Osteocyte (in vitro differentiated cells): ENCODE results near the gene SF3B5. TPM values are rescaled to one million over a fixed set of nuclear protein-coding genes. Genes with fewer than 3 reads are reported as not detected.
A peak's percentile ranks its signal among the peaks of the same experiment; 100 is the strongest.
"Not testable (repeated sequence)": the region's sequence is repeated elsewhere in the genome, so short reads cannot be mapped to it uniquely, and the experiment has no call there.

Experiments
- DNase-seq: peaks from one replicate; pipeline ENCODE4 v3.0.0; 2021; ENCODE audit warnings: mixed read lengths; ENCODE audit not compliant: unreplicated experiment; ENCODE audit errors: extremely low spot score
- H3K27ac Mint-ChIP-seq: one replicate; pipeline ENCODE4 v1.8.0; 2021; ENCODE audit warnings: mild to moderate bottlenecking, mixed read lengths; ENCODE audit not compliant: unreplicated experiment
- H3K27me3 Mint-ChIP-seq: one replicate; pipeline ENCODE4 v1.8.0; 2021; ENCODE audit warnings: mixed read lengths; ENCODE audit not compliant: unreplicated experiment
- H3K36me3 Mint-ChIP-seq: one replicate; pipeline ENCODE4 v1.8.0; 2021; ENCODE audit warnings: mixed read lengths; ENCODE audit not compliant: unreplicated experiment
- H3K4me1 Mint-ChIP-seq: one replicate; pipeline ENCODE4 v1.8.0; 2021; ENCODE audit warnings: mixed read lengths; ENCODE audit not compliant: unreplicated experiment
- H3K4me3 Mint-ChIP-seq: one replicate; pipeline ENCODE4 v1.8.0; 2021; ENCODE audit warnings: mild to moderate bottlenecking, moderate library complexity, mixed read lengths; ENCODE audit not compliant: unreplicated experiment
- H3K9me3 Mint-ChIP-seq: one replicate; pipeline ENCODE4 v1.8.0; 2021; ENCODE audit warnings: mixed read lengths; ENCODE audit not compliant: unreplicated experiment
- CTCF ChIP-seq: fragments of 200-600 bp; sonication (generic); IDR thresholded peaks from 2 replicates; pipeline ENCODE4 v1.5.0; 2021; ENCODE audit warnings: antibody characterized with exemption, mild to moderate bottlenecking, moderate library complexity
- total RNA-seq: library from RNA; stranded (reverse); gene quantifications from 2 replicates; pipeline ENCODE4 v1.2.1, GENCODE V29; 2021

SF3B5 gene
- total RNA-seq, 1 donor from 2014 or later = 134 TPM

- Mint-ChIP-seq H3K27me3 (no peaks in the 10 kb centered on the region), H3K9me3 (no peaks in the 10 kb centered on the region), H3K27ac (no peak overlapping the region), H3K36me3 (no peaks in the 10 kb centered on the region), H3K4me1 (peaks cover 18% of the 10 kb centered on the region), H3K4me3 (no peak overlapping the region)
- peak; percentile 26 for TF ChIP-seq CTCF
- DNase-seq = no peak
Observed at GRCh38 chr6:144090384-144090783, 5.0 kb downstream of the SF3B5 start.

GRCh38 chr6:144087789-144088426 lies 7.5 kb downstream of the SF3B5 start:
- Mint-ChIP-seq H3K36me3 (no peaks in the 10 kb centered on the region), H3K9me3 (no peaks in the 10 kb centered on the region), H3K27me3 (no peaks in the 10 kb centered on the region), H3K27ac (no peak overlapping the region), H3K4me3 (no peak overlapping the region), H3K4me1 (no peaks in the 10 kb centered on the region)
- no peak for DNase-seq
- TF ChIP-seq CTCF = no peak

GRCh38 chr6:144086959-144087358 lies 8.4 kb downstream of the SF3B5 start:
- Mint-ChIP-seq H3K9me3 (no peaks in the 10 kb centered on the region), H3K36me3 (no peaks in the 10 kb centered on the region), H3K4me1 (no peaks in the 10 kb centered on the region), H3K27ac (no peak overlapping the region), H3K27me3 (no peaks in the 10 kb centered on the region), H3K4me3 (no peak overlapping the region)
- no peak for TF ChIP-seq CTCF
- no peak for DNase-seq

GRCh38 chr6:144083172-144083571 lies 12.2 kb downstream of the SF3B5 start:
- H3K4me3 Mint-ChIP-seq = no peak overlapping the region
- peaks cover 4% of the 10 kb centered on the region for H3K27me3 Mint-ChIP-seq
- H3K4me1 Mint-ChIP-seq = no peaks in the 10 kb centered on the region
- no peak for TF ChIP-seq CTCF
- DNase-seq = no peak
- no peak overlapping the region for H3K27ac Mint-ChIP-seq
- H3K9me3 Mint-ChIP-seq = no peaks in the 10 kb centered on the region
- H3K36me3 Mint-ChIP-seq = no peaks in the 10 kb centered on the region

GRCh38 chr6:144082412-144082811 lies 13.0 kb downstream of the SF3B5 start:
- H3K4me1 Mint-ChIP-seq, H3K9me3 Mint-ChIP-seq, H3K27ac Mint-ChIP-seq, H3K27me3 Mint-ChIP-seq, H3K4me3 Mint-ChIP-seq, DNase-seq, H3K36me3 Mint-ChIP-seq: not testable (repeated sequence)

GRCh38 chr6:144077871-144078270 lies 17.5 kb downstream of the SF3B5 start:
- H3K4me3 Mint-ChIP-seq = no peak overlapping the region
- DNase-seq = no peak
- H3K4me1 Mint-ChIP-seq = no peaks in the 10 kb centered on the region
- H3K9me3 Mint-ChIP-seq = no peaks in the 10 kb centered on the region
- no peaks in the 10 kb centered on the region for H3K36me3 Mint-ChIP-seq
- H3K27me3 Mint-ChIP-seq = peaks cover 24% of the 10 kb centered on the region
- H3K27ac Mint-ChIP-seq = no peak overlapping the region
- no peak for TF ChIP-seq CTCF
